K562 (cell line): ENCODE data around the gene MRPS15. TPM values are rescaled to one million over a fixed set of nuclear protein-coding genes. Genes with fewer than 3 reads are reported as not detected.

ENCODE experiments used
- BRF2 ChIP-seq: IDR thresholded peaks from 3 replicates; pipeline ENCODE4 v1.6.1; 2011; ENCODE audit warnings: borderline replicate concordance, mild to moderate bottlenecking; ENCODE audit not compliant: insufficient read length, insufficient read depth
- CBX2 ChIP-seq: fragments of 200-600 bp; sonication (generic); IDR thresholded peaks from one replicate; pipeline ENCODE4 v1.6.1; 2012; ENCODE audit warnings: mild to moderate bottlenecking, low read length, inconsistent platforms; ENCODE audit not compliant: insufficient read depth, poor library complexity, severe bottlenecking
- CC2D1A ChIP-seq: fragments of 450-650 bp; IDR thresholded peaks from 2 replicates; pipeline ENCODE4 v1.6.1; 2017; ENCODE audit warnings: mild to moderate bottlenecking
- CSDE1 ChIP-seq, 2 experiments: fragments of 450-650 bp; IDR thresholded peaks; 2 replicates each; pipeline ENCODE4 v1.6.1; 2016; ENCODE audit warnings: mild to moderate bottlenecking in 1 of 2
- DPF2 ChIP-seq: fragments of 450-650 bp; IDR thresholded peaks from 2 replicates; pipeline ENCODE4 v1.6.1; 2016
- FOS ChIP-seq: IDR thresholded peaks from 3 replicates; pipeline ENCODE4 v1.6.1; 2011; ENCODE audit not compliant: insufficient read length; ENCODE audit errors: extremely low read depth
- HDAC1 ChIP-seq, 2 experiments: fragments of 450-650 bp; IDR thresholded peaks; 2 replicates each; pipeline ENCODE4 v1.6.1; 2016 to 2017; ENCODE audit warnings: inconsistent platforms in 1 of 2, mild to moderate bottlenecking in 1 of 2, moderate library complexity in 1 of 2
- JUN ChIP-seq, 2 experiments: sonication (generic) in 1 of 2; formaldehyde crosslinking in 1 of 2; IDR thresholded peaks; 2 replicates each; pipeline versions ENCODE4 v1.6.1 to v1.8.0; 2012 to 2022; ENCODE audit warnings: borderline replicate concordance in 2 of 2, mild to moderate bottlenecking in 2 of 2, improper control_type of control experiment in 1 of 2, low read depth in 1 of 2, low read length in 1 of 2, missing genetic modification reagents in 1 of 2
- JUND ChIP-seq, 2 experiments: IDR thresholded peaks; 2 replicates in 1 of 2; 3 replicates in 1 of 2; pipeline ENCODE4 v1.6.1; 2011; ENCODE audit warnings: borderline replicate concordance in 2 of 2, low read depth in 2 of 2, low read length in 2 of 2, improper control_type of control experiment in 1 of 2, missing biosample characterization in 1 of 2, missing genetic modification characterization in 1 of 2, missing genetic modification reagents in 1 of 2
- KAT2B ChIP-seq: IDR thresholded peaks from one replicate; pipeline ENCODE4 v1.6.1; 2012; ENCODE audit warnings: low read depth, mild to moderate bottlenecking, control low read depth, inconsistent platforms, low read length, moderate library complexity
- L3MBTL2 ChIP-seq: fragments of 450-650 bp; IDR thresholded peaks from 2 replicates; pipeline ENCODE4 v1.6.1; 2016; ENCODE audit warnings: mild to moderate bottlenecking, moderate library complexity
- MEF2A ChIP-seq: IDR thresholded peaks from 2 replicates; pipeline ENCODE4 v1.6.1; 2011; ENCODE audit warnings: low read depth, mild to moderate bottlenecking, low read length, moderate library complexity; ENCODE audit not compliant: control insufficient read depth
- NFATC3 ChIP-seq: fragments of 450-650 bp; IDR thresholded peaks from 2 replicates; pipeline ENCODE4 v1.6.1; 2017; ENCODE audit warnings: mild to moderate bottlenecking
- NFE2 ChIP-seq: IDR thresholded peaks from 2 replicates; pipeline ENCODE4 v1.6.1; 2014; ENCODE audit warnings: antibody characterized with exemption, low read depth
- POLR2G ChIP-seq: fragments of 200-400 bp; formaldehyde crosslinking; IDR thresholded peaks from 2 replicates; pipeline ENCODE4 v1.6.1; 2017; ENCODE audit warnings: low read depth, mild to moderate bottlenecking, antibody characterized with exemption, low read length, moderate library complexity
- POLR2H ChIP-seq: IDR thresholded peaks from 2 replicates; pipeline ENCODE4 v1.6.1; 2016; ENCODE audit warnings: missing genetic modification characterization, low read depth, mild to moderate bottlenecking, control low read depth, missing compliant biosample characterization, moderate library complexity
- RBBP5 ChIP-seq: fragments of 200-600 bp; sonication (generic); IDR thresholded peaks from 2 replicates; pipeline ENCODE4 v1.6.1; 2012; ENCODE audit warnings: borderline replicate concordance, mild to moderate bottlenecking, low read length, control low read depth, inconsistent platforms; ENCODE audit not compliant: insufficient read depth, poor library complexity, severe bottlenecking
- RBM22 ChIP-seq: fragments of 200-400 bp; formaldehyde crosslinking; IDR thresholded peaks from 2 replicates; pipeline ENCODE4 v1.6.1; 2018; ENCODE audit warnings: low read length, low read depth; ENCODE audit not compliant: poor library complexity, severe bottlenecking
- RFX1 ChIP-seq: fragments of 450-650 bp; IDR thresholded peaks from 2 replicates; pipeline ENCODE4 v1.6.1; 2016; ENCODE audit warnings: mild to moderate bottlenecking, moderate library complexity
- SETDB1 ChIP-seq: IDR thresholded peaks from one replicate; pipeline ENCODE4 v1.6.1; 2012; ENCODE audit warnings: low read length, control low read depth, inconsistent platforms
- SMAD1 ChIP-seq: fragments of 150-350 bp; IDR thresholded peaks from 2 replicates; pipeline ENCODE4 v1.6.1; 2014; ENCODE audit warnings: low read length, low read depth; ENCODE audit not compliant: partially characterized antibody
- TAF7 ChIP-seq: fragments of 450-650 bp; IDR thresholded peaks from 2 replicates; pipeline ENCODE4 v1.6.1; 2016; ENCODE audit warnings: missing genetic modification characterization, missing compliant biosample characterization
- TGIF2 ChIP-seq: sonication (generic); formaldehyde crosslinking; IDR thresholded peaks from 2 replicates; pipeline ENCODE4 v1.8.1; 2022; ENCODE audit warnings: mild to moderate bottlenecking, missing genetic modification reagents, moderate library complexity
- ZC3H8 ChIP-seq: fragments of 450-650 bp; IDR thresholded peaks from 2 replicates; pipeline ENCODE4 v1.6.1; 2017
- ZNF134 ChIP-seq: fragments of 250-450 bp; sonication (Bioruptor Pico); conservative IDR thresholded peaks from 2 replicates; pipeline ENCODE4 v1.4.0; 2020
- ZNF165 ChIP-seq: fragments of 250-450 bp; sonication (Bioruptor Pico); IDR thresholded peaks from 2 replicates; pipeline ENCODE4 v1.4.0; 2020; ENCODE audit warnings: borderline replicate concordance
- ZNF175 ChIP-seq: fragments of 200-800 bp; sonication (Bioruptor generic); IDR thresholded peaks from 2 replicates; pipeline ENCODE4 v1.6.1; 2016; ENCODE audit warnings: low read depth, mild to moderate bottlenecking, missing genetic modification characterization, missing compliant biosample characterization
- ZNF239 ChIP-seq: fragments of 250-450 bp; sonication (Bioruptor Pico); IDR thresholded peaks from 2 replicates; pipeline ENCODE4 v1.4.0; 2020; ENCODE audit warnings: mild to moderate bottlenecking
- ZNF586 ChIP-seq: fragments of 450-650 bp; formaldehyde crosslinking; conservative IDR thresholded peaks from 2 replicates; pipeline ENCODE4 v1.4.0; 2020; ENCODE audit warnings: mild to moderate bottlenecking, moderate library complexity
- ZNF76 ChIP-seq: fragments of 250-450 bp; sonication (Bioruptor Pico); IDR thresholded peaks from 2 replicates; pipeline ENCODE4 v1.4.0; 2020; ENCODE audit warnings: mild to moderate bottlenecking, moderate library complexity, borderline replicate concordance
- ZNF780A ChIP-seq: fragments of 250-450 bp; sonication (Bioruptor Pico); IDR thresholded peaks from 2 replicates; pipeline ENCODE4 v1.5.0; 2021; ENCODE audit warnings: mild to moderate bottlenecking
- ZSCAN29 ChIP-seq: fragments of 450-650 bp; IDR thresholded peaks from 2 replicates; pipeline ENCODE4 v1.6.1; 2017
- polyA plus RNA-seq, 8 experiments: library from polyadenylated mRNA; depleted of rRNA in 4 of 8; stranded (reverse) in 5 of 8; unstranded in 3 of 8; fragments of >200 nt; fragmentation: Nextera tagmentation in 2 of 8; fragmentation: Illumina TruSeq in 1 of 8; extraction: Ambion mirVana in 2 of 8; extraction: Trizol in 1 of 8; gene quantifications; 2 replicates each; pipeline versions ENCODE4 v1.2.1 to v1.2.3, GENCODE V29; 2011 to 2014; ENCODE audit warnings: inconsistent platforms in 1 of 8, missing spikeins in 1 of 8
- total RNA-seq, 7 experiments: library from RNA; depleted of rRNA in 6 of 7; stranded (reverse); fragments of >200 nt in 6 of 7; fragmentation: Illumina TruSeq in 2 of 7; extraction: Trizol in 2 of 7; gene quantifications; 2 replicates each; pipeline versions ENCODE4 v1.2.1 to v1.2.3, GENCODE V29; 2011 to 2021; ENCODE audit warnings: low replicate concordance in 1 of 7

The MRPS15 gene
- total and polyA plus RNA-seq, 9 of the 15 experiments (the other 6 are each of a cell fraction or from before 2014, with no cell fraction given) = 62.9 to 286 (median 149) TPM

GRCh38 chr1:36420836-36421317, 43.3 kb downstream of the MRPS15 start (continued):
- no peak for TF ChIP-seq FOS
- no peak for TF ChIP-seq POLR2H (tag)
- TF ChIP-seq ZNF780A (CRISPR knock-in tag) = no peak
- peak; percentile 90 for TF ChIP-seq CC2D1A
- no peak for TF ChIP-seq RFX1
- TF ChIP-seq KAT2B = no peak
- no peak for TF ChIP-seq RBM22
- peak; percentile 73; the same call in 1 of the 2 replicates for TF ChIP-seq JUND (IDR thresholded peaks at IDR 0.05; ENCODE audit: borderline replicate concordance, low read depth, low read length)
- no peak; the same call in 2 of the 3 replicates for TF ChIP-seq JUND (tag; IDR thresholded peaks at IDR 0.05; ENCODE audit: borderline replicate concordance, low read depth, low read length)
- no peak for TF ChIP-seq RBBP5
- no peak for TF ChIP-seq ZNF165
- no peak for TF ChIP-seq NFE2
- no peak for TF ChIP-seq POLR2G
- no peak for TF ChIP-seq ZC3H8
- TF ChIP-seq L3MBTL2 = no peak
- TF ChIP-seq BRF2 = no peak
- TF ChIP-seq ZNF76 (CRISPR knock-in tag) = no peak
- no peak for TF ChIP-seq ZNF586
- TF ChIP-seq CSDE1 (IDR thresholded peaks at IDR 0.05) = no peak
- TF ChIP-seq DPF2 = no peak
- TF ChIP-seq CBX2 = no peak
- 0 out of 2 replicates have a peak, but pooled peaks have one; percentile 28 for TF ChIP-seq JUN (IDR thresholded peaks at IDR 0.05; ENCODE audit: borderline replicate concordance, low read depth, low read length)
- no peak for TF ChIP-seq JUN (CRISPR knock-in tag; IDR thresholded peaks at IDR 0.05; ENCODE audit: borderline replicate concordance)
- TF ChIP-seq ZSCAN29 = no peak
- no peak for TF ChIP-seq SETDB1
- no peak for TF ChIP-seq TAF7 (tag)
- TF ChIP-seq NFATC3 = no peak
- TF ChIP-seq ZNF134 (CRISPR knock-in tag) = no peak
- TF ChIP-seq SMAD1 = no peak
- 0 out of 4 replicates have a peak, but pooled peaks of 1 of the 2 experiments have one; percentile 38 for TF ChIP-seq HDAC1 (IDR thresholded peaks at IDR 0.05)
- no peak for TF ChIP-seq ZNF175 (CRISPR knock-in tag)
- no peak for TF ChIP-seq ZNF239 (CRISPR knock-in tag)
- no peak for TF ChIP-seq MEF2A
- no peak for TF ChIP-seq TGIF2
